Bronchial epithelial cell (primary cell): ENCODE data around the gene SLC24A3. TPM values are rescaled to one million over a fixed set of nuclear protein-coding genes. Genes with fewer than 3 reads are reported as not detected.
A peak's percentile ranks its signal among the peaks of the same experiment; 100 is the strongest.

Experiments
- DNase-seq: peaks from one replicate; pipeline ENCODE4 v3.0.0-alpha.2; 2010; ENCODE audit warnings: low read depth
- FAIRE-seq: peaks from 2 replicates; lab custom pipeline; 2011; peaks lifted over from hg19 to GRCh38; lab: Jason Lieb, UNC
- H3K27me3 ChIP-seq: 2 replicates; pipeline ENCODE4 v1.5.1; 2011; ENCODE audit warnings: low read length; ENCODE audit not compliant: control insufficient read depth, insufficient read depth
- H3K36me3 ChIP-seq: 2 replicates; pipeline ENCODE4 v1.5.1; 2011; ENCODE audit warnings: low read length; ENCODE audit not compliant: control insufficient read depth, insufficient read depth
- H3K4me3 ChIP-seq: 2 replicates; pipeline ENCODE4 v1.5.1; 2011; ENCODE audit warnings: mild to moderate bottlenecking, low read depth, low read length, control low read depth
- CTCF ChIP-seq: IDR thresholded peaks from 2 replicates; pipeline ENCODE4 v1.5.1; 2011; ENCODE audit warnings: mild to moderate bottlenecking, moderate library complexity, low read length, control low read depth, inconsistent platforms; ENCODE audit not compliant: insufficient read depth, severe bottlenecking
- total RNA-seq: library from RNA; depleted of rRNA; stranded (reverse); fragments of >200 nt; gene quantifications from 2 replicates; pipeline ENCODE4 v1.2.1, GENCODE V29; 2014

SLC24A3 gene
- total RNA-seq, 1 donor from 2014 or later = under 0.01 TPM

DNA sequence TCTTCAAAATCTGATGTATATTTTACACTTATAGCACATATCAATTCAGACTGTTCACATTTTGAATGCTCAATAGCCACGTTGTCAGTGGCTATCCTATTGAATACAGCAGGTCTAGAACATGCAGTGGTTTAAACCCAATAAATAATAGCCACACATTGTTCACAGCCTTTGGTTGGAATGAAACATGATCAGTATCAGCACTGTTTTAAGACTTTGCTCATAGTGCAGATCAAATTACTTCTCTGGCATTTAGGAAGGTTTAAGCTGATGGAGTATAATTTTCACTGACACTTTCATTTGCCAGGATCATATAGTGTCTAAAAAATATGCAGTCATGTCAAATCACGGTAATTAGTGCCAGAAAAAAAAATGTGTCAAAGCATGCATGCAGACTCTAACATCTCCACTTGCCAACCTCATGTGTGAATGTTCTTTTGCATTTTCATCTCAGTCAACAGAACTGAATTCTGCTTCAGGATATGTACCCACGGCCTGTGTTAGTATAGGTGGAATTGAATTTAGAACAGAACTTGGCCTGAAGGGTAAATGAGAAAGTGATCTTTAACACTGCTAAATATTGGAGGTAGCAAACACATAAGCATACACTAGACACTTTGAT, 184.1 kb downstream of the SLC24A3 start:
- Histone ChIP-seq H3K27me3 (no peaks in the 10 kb centered on the region), H3K36me3 (no peaks in the 10 kb centered on the region), H3K4me3 (no peak overlapping the region)
- DNase-seq = no peak
- FAIRE-seq = no peak
- TF ChIP-seq CTCF = no peak

DNA sequence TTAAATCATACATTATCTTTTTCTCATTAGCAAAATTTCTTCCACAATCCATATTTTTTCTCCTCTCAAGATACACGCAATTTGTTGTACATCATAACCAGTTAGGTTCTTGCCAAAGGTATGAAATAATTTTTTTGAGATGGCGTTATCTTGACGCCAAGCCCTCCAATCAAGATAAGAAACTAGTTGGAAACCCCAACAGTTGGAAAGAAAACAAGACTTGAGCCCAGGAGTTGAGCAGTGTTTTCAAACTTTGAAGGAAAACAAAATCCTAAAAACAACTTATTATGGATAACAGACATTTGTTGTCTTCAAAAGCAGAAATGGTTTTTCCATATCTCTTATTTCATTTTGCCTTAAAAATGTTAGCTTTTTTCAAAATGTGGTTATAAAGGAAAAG, 184.8 kb downstream of the SLC24A3 start:
- FAIRE-seq = no peak
- Histone ChIP-seq H3K27me3 (no peaks in the 10 kb centered on the region), H3K4me3 (no peak overlapping the region), H3K36me3 (no peaks in the 10 kb centered on the region)
- no peak for DNase-seq
- no peak for TF ChIP-seq CTCF

DNA sequence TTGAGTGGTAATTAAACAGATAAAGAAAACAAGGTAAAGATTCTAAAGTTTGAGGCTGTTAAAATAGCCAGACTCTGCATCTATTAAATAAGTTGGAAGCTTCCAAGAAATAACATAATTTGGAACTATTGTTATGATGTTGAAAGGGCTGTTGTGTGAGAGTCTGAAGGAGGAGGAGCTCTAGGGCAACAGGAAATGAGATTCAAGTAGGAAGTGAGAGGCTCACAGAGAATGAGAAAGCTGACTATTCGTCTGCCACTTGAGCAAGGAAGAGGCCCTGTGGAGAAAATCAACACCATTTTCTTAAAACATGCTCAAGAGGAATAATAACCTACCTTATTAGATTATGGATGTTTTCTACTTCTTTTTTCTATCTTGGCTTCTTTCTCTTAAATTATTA, 185.2 kb downstream of the SLC24A3 start:
- no peak for FAIRE-seq
- Histone ChIP-seq H3K27me3 (no peaks in the 10 kb centered on the region), H3K4me3 (no peak overlapping the region), H3K36me3 (no peaks in the 10 kb centered on the region)
- DNase-seq = peak; percentile 18
- TF ChIP-seq CTCF = no peak

GRCh38 chr20:19401096-19401495, 188.7 kb downstream of the SLC24A3 start:
- DNase-seq (no peak), FAIRE-seq (no peak)
- H3K4me3 ChIP-seq = no peak overlapping the region
- TF ChIP-seq CTCF = no peak
- H3K27me3 ChIP-seq = no peaks in the 10 kb centered on the region
- H3K36me3 ChIP-seq = no peaks in the 10 kb centered on the region

- no peaks in the 10 kb centered on the region for H3K36me3 ChIP-seq
- no peak for TF ChIP-seq CTCF
- H3K27me3 ChIP-seq = no peaks in the 10 kb centered on the region
- no peak overlapping the region for H3K4me3 ChIP-seq
- DNase-seq = no peak
- no peak for FAIRE-seq
These were observed 191.1 kb downstream of the SLC24A3 start for GRCh38 chr20:19403549-19403948.

DNA sequence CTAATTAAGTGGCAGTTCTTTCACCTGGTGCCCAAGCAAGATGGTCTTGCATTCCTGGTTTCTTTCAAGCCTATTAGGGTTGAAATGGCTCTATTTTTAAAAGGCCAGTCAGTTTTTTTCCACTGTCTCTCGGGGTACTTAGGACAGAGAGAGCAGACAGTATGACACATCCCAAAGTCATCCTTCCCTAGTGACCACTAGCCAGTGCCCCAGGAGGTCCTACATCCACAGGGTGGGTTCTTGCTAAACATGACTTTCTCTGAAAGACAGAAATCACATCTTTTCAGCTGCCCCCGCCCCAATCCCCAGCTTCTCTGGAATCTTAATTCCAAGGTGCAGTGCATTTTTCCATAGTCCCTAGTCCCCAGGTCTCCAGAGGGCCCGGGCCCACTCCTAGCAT, 192.4 kb downstream of the SLC24A3 start:
- H3K36me3 ChIP-seq = no peaks in the 10 kb centered on the region
- no peak for TF ChIP-seq CTCF
- no peak for DNase-seq

More for the DNA sequence above, 192.4 kb downstream of the SLC24A3 start:
- Histone ChIP-seq H3K27me3 (no peaks in the 10 kb centered on the region), H3K4me3 (no peak overlapping the region)
- no peak for FAIRE-seq
